HFFc6 (cell line): ENCODE measurements around the gene FREM3. TPM values are rescaled to one million over a fixed set of nuclear protein-coding genes. Genes with fewer than 3 reads are reported as not detected.

Experiments used
- DNase-seq: peaks from one replicate; pipeline ENCODE4 v3.0.0-alpha.2; 2018
- H3K27ac Mint-ChIP-seq: 2 replicates; pipeline ENCODE4 v1.8.0; 2020; ENCODE audit warnings: mild to moderate bottlenecking, mixed read lengths
- H3K27me3 Mint-ChIP-seq: 2 replicates; pipeline ENCODE4 v1.8.0; 2021; ENCODE audit warnings: mild to moderate bottlenecking, moderate library complexity, mixed read lengths; ENCODE audit not compliant: insufficient read depth
- H3K36me3 Mint-ChIP-seq: 2 replicates; pipeline ENCODE4 v1.8.0; 2021; ENCODE audit warnings: low read depth, mixed read lengths
- H3K4me1 Mint-ChIP-seq: 2 replicates; pipeline ENCODE4 v1.8.0; 2020; ENCODE audit warnings: low read depth, mixed read lengths
- H3K4me3 Mint-ChIP-seq: 2 replicates; pipeline ENCODE4 v1.8.0; 2020; ENCODE audit warnings: mild to moderate bottlenecking, moderate library complexity, mixed read lengths
- H3K9me3 Mint-ChIP-seq: 2 replicates; pipeline ENCODE4 v1.8.0; 2020; ENCODE audit warnings: mild to moderate bottlenecking, mixed read lengths
- CTCF ChIP-seq: fragments of 200-600 bp; sonication (generic); IDR thresholded peaks from 2 replicates; pipeline ENCODE4 v1.5.0; 2021; ENCODE audit warnings: antibody characterized with exemption, mild to moderate bottlenecking
- total RNA-seq, 6 experiments: library from RNA; stranded (reverse); fragmentation: NEBNext Ultra II Directional; extraction: Animal tissue kit (Norgen Biotek cat#: 25700); gene quantifications; 2 replicates in 1 of 6; 3 replicates in 5 of 6; pipeline ENCODE4 v1.2.3, GENCODE V29; 2021

Gene FREM3
- total RNA-seq, 6 experiments from 2014 or later, result not detected

DNA sequence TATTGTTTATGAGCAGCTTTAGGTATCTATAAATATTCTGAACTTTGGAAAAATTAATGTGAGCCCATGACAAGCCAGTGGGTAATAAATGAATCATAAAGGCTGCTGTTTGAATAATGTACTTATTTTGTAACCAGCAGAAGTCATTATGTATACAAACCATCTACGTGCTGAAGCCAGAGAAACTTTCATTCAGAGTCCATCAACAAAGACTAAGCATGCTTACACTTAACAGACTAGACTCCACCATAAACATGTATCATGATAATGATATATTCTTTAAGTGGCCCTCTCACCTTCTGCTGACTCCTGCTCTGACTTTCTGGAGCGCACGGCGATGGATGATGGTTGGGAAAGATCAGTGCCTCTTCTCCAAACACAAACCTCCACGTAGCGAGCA lies 114.9 kb downstream of the FREM3 start:
- H3K27me3 Mint-ChIP-seq, result no peaks in the 10 kb centered on the region; the same call in 1 of the 2 replicates
- no peak for DNase-seq
- peak overlapping the region; percentile 86 for H3K27ac Mint-ChIP-seq
- H3K4me1 Mint-ChIP-seq, result peaks cover 14% of the 10 kb centered on the region
- H3K4me3 Mint-ChIP-seq, result peak overlapping the region; percentile 16; the same call in 1 of the 2 replicates
- no peak for TF ChIP-seq CTCF
- no peaks in the 10 kb centered on the region; the same call in 1 of the 2 replicates for H3K36me3 Mint-ChIP-seq
- H3K9me3 Mint-ChIP-seq, result peaks cover 19% of the 10 kb centered on the region

DNA sequence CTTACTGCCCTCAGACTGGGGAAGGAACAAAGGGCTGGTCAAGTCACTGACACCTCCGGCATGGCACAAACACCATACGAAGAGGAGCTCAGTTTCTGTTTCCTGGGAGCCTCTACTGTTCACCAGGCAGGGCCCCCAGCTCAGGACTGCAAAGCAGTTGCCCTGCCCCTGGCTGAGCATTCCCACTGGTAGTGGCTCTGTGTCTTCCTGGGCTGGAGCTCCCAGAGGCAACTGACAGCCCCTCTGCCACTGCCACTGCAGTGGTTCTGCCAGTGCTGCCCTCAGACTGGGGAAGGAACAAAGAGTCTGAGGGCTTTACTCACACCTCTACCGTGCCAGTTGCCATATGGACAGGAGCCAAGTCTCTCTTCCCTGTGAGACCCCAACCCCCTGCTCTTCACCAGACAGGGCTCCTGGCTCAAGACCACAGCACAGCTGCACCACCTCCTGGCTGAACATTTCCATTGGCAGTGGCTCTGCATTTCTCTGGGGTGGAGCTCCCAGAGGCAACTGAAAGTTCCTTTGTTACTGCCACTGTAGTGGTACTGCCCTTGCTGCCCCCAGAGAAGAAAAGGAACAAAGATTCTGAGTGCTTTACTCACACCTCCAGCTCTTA lies 119.0 kb downstream of the FREM3 start:
- peaks cover 19% of the 10 kb centered on the region for H3K9me3 Mint-ChIP-seq
- H3K27ac Mint-ChIP-seq, result no peak overlapping the region
- H3K36me3 Mint-ChIP-seq, result no peaks in the 10 kb centered on the region; the same call in 1 of the 2 replicates
- no peak overlapping the region for H3K4me3 Mint-ChIP-seq
- peaks cover 1% of the 10 kb centered on the region; the same call in 1 of the 2 replicates for H3K27me3 Mint-ChIP-seq
- TF ChIP-seq CTCF, result no peak
- peaks cover 12% of the 10 kb centered on the region for H3K4me1 Mint-ChIP-seq
- no peak for DNase-seq

DNA sequence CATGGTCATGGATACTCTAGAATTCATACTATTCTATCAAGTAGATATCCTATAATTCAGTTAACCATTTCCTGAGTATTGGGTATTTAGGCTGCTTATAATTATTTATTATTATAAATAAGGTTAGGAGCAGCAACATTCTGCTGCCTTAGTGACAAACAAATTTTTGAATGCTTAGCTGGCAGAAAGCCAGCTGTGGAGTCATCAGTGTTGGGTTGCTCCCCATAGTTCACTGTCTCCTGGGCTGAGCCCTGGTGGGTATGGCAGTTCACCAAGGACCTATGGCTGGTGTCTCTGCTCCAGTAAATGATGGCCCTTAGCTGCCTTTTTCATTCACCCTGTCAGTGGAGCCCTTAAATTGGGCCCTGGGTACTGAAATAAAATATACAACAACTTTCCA lies 125.1 kb downstream of the FREM3 start:
- no peaks in the 10 kb centered on the region for H3K4me1 Mint-ChIP-seq
- no peak overlapping the region for H3K27ac Mint-ChIP-seq
- TF ChIP-seq CTCF, result no peak
- H3K9me3 Mint-ChIP-seq, result no peaks in the 10 kb centered on the region
- no peak for DNase-seq
- no peak overlapping the region for H3K4me3 Mint-ChIP-seq
- H3K36me3 Mint-ChIP-seq, result no peaks in the 10 kb centered on the region
- peaks cover 1% of the 10 kb centered on the region; the same call in 1 of the 2 replicates for H3K27me3 Mint-ChIP-seq

- H3K27me3 Mint-ChIP-seq, result peaks cover 8% of the 10 kb centered on the region; the same call in 1 of the 2 replicates
Observed at GRCh38 chr4:143564472-143564871, 136.0 kb downstream of the FREM3 start.

GRCh38 chr4:143559757-143560147 lies 140.7 kb downstream of the FREM3 start:
- DNase-seq, result no peak

More at GRCh38 chr4:143564472-143564871, 136.0 kb downstream of the FREM3 start:
- Mint-ChIP-seq H3K36me3 (no peaks in the 10 kb centered on the region), H3K4me1 (no peaks in the 10 kb centered on the region), H3K27ac (no peak overlapping the region), H3K9me3 (peaks cover 6% of the 10 kb centered on the region; the same call in 1 of the 2 replicates), H3K4me3 (no peak overlapping the region)
- DNase-seq, result no peak
- no peak for TF ChIP-seq CTCF

More at GRCh38 chr4:143559757-143560147, 140.7 kb downstream of the FREM3 start:
- Mint-ChIP-seq H3K4me3 (no peak overlapping the region), H3K27ac (no peak overlapping the region), H3K9me3 (no peaks in the 10 kb centered on the region), H3K27me3 (peaks cover 3% of the 10 kb centered on the region; the same call in 1 of the 2 replicates), H3K36me3 (peaks cover 5% of the 10 kb centered on the region), H3K4me1 (peaks cover 7% of the 10 kb centered on the region)
- no peak for TF ChIP-seq CTCF
